HG03521 (cell line): ENCODE results near the gene TMEM187.
"Not testable (repeated sequence)": the region's sequence is repeated elsewhere in the genome, so short reads cannot be mapped to it uniquely, and the experiment has no call there.

Experiments
- ATAC-seq: cut with Tn5 transposase; IDR thresholded peaks from one replicate; pipeline ENCODE4 v1.9.1; 2021; ENCODE audit warnings: mild to moderate bottlenecking, moderate library complexity; ENCODE audit not compliant: unreplicated experiment

Gene TMEM187

DNA sequence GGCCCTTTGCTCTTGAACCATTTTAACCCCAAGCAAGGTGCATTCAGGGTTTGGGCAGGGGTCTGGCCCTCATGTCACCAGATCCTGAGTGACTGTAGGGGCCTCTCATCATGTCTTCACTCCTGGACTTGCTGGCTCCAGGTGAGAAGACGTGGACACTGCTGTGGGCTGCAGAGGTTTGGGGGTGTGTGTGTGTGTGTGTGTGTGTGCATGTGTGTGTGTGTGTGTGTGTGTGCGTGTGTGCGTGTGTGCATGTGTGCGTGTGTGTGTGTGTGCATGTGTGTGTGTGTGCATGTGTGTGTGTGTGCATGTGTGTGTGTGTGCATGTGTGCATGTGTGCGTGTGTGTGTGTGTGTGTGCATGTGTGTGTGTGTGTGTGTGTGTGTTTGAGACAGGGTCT is 21.8 kb downstream of the TMEM187 start:
- not testable (repeated sequence) for ATAC-seq

DNA sequence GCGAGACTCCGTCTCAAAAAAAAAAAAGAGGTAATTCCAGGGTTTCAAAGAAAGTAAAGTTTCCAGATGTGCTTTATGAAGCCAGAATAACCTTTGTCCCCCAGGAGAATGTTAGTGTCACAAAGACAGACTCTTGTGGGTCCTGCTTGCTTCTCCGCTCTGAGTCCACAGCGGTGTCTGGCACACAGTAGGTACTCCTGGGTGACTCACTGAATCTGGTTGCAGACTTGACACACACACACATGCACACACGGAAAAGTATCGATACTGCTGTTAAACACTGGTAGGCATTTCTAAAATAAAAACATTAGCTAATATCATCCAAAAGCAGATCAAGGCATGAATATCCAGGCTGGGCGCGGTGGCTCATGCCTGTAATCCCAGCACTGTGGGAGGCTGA is 22.9 kb downstream of the TMEM187 start:
- no peak for ATAC-seq

DNA sequence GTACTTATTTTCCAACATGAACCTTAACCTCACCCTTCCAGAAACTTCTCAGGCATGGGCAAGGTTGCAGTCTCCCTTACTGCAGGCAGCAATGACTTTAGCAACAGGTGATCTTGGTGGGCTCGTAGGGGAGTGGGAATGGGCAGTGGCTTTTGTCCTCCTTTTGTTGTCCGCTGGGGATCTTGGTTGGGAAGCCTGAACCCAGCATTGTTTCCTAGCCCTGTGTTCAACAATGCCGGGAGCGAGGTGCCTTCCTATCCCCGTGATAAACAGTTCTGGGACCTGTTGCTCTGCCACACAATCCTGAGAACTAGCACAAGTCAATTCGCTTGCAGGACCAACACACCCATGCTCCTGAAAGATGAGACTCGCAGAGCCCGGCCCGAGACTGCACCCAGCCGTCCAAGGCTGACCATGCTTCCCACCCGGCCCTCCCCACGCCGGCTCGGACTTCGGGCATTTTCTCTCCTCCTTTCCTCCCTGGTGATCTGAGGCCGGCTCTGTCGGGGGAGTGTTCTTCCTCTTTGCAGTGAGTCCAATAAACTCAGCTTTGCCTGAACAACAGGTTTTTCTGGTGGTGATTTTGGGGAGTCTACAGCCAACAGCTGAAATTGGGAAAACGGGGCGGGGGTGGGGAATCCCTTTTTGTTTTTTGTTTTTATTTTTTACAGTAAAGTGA is 26.9 kb downstream of the TMEM187 start:
- ATAC-seq = no peak

DNA sequence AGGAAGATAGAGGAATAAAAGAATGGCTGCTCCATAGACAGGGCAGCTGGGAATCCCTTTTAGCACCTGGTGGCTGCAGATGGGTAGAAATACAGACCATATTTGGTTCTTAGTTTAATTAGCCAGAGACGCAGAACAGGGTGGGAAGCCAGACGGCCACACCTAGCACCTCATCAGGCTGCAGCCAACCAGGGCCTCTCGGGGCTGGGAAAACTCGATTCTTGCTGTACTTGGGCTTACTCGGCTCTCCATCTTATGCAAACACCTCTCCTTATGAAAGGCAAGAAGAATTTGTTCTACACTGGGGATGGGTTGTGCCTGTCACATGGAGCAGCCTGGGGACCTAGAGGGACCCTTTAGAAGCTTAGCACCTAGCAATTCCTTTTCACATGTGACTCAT is 27.5 kb downstream of the TMEM187 start:
- no peak for ATAC-seq

DNA sequence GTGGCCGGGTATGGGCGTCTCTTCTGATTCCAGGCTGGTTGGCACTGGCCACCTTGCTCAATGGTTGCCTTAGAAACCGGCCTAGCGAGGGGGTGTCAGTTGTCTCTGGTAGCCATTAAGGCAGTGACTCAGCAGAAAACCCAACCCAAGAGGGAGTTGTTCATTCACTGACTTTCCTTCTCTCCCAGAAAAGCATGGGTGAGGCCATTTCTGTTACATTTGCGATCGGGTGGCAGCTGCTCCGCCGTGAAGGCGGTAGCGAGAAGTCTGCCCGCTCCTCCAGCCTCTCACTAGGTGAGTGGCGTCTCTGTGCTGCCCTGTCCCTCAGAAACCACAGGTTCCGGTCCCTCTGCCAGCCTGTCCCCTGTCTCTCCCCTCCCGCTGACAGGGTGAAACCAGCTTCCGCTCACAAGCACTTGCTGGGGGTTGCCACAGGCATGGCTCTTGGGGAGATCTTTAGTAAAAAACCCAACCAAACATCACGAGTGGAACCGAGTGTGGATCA is 29.7 kb downstream of the TMEM187 start:
- no peak for ATAC-seq

DNA sequence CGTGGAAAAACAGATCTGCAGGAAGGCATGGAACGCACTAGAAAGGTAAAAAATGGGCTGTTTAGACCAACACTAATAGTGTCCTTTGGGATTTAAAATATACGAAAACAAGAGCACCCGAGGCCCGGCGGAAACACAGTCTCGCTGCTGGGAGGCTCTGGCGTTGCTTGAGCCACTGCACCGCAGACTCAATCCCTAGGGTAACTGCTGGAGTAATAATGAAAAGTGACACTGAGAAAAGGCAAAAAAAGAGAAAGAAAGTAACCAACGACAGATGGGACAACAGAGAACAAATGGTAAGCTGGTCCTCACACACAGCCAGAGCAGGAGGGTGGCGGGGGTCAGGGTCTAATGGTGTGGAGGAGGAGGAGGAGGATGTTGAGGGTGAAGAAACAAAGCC is 31.8 kb downstream of the TMEM187 start:
- no peak for ATAC-seq

DNA sequence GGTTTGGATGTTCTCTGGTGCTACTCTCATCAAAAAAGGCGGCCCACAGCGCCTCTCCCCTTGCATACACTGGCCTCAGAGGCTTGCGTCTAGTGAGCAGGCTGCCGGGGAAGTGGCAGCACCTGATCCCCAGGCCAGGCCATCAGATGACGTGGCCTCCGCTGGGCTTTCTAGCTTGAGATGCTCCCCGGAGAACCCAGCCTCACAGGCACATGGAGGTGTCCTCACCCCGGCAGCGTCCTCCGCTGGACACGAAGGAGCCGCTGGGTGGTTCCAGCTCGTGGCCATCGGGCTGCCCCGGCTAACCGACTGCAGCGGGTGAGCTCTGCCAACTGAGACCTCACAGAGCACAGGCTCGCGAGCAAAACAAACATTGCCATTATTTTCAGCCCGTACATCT is 34.4 kb downstream of the TMEM187 start:
- no peak for ATAC-seq

DNA sequence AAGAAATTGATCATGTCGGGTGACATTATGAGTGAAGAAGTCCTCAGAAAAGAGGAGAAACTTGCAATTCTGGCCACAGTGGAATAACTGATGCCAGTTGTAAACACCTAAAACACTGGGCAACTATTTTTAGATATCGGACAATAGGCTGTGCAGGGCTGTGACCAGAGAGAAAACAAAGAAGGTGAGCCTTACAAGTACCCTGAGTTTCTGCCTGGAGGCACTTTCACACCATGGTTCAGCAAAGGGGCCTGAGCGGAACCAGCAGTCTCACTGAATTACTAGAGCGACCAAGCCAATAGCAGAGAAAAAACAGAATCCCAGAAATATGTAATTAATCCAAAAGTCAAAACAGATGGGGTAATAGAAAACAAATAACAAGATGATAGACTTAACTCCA is 36.0 kb downstream of the TMEM187 start:
- ATAC-seq = no peak

DNA sequence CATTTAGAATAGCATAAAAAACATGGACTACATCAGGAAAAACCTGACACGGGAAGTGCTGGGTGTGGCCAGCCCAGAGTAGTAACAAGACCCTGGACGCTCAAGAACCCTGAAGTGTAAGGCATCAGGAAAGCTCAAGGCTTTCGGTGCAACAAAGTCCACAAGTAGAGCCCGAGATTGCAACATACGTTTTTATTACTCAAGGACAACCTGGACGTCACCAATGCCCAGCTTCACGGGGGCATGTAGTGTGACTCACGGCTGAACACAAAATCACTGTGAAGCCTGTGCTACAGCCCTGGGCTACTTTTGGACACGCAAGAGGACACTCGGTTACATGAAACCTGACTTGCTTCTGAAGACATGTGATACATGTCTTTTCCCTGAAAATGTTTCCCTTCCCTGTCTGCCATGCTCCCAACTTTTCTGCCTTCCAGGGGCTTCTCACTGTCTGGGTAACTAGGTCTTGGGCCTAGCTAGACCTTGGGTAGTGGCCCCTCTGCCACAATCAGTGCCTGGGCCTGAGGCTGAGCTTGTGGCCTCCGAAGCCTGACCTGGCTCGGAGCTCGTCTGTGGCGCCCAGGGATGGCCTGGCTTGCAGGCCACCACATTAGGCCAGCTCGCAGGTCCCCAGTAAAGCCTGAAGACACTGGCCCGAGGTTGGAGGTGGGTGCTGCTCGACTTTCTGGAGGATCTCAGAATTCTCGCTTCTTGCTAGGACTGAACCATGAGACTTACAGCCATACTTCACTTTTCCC is 38.0 kb downstream of the TMEM187 start:
- no peak for ATAC-seq

DNA sequence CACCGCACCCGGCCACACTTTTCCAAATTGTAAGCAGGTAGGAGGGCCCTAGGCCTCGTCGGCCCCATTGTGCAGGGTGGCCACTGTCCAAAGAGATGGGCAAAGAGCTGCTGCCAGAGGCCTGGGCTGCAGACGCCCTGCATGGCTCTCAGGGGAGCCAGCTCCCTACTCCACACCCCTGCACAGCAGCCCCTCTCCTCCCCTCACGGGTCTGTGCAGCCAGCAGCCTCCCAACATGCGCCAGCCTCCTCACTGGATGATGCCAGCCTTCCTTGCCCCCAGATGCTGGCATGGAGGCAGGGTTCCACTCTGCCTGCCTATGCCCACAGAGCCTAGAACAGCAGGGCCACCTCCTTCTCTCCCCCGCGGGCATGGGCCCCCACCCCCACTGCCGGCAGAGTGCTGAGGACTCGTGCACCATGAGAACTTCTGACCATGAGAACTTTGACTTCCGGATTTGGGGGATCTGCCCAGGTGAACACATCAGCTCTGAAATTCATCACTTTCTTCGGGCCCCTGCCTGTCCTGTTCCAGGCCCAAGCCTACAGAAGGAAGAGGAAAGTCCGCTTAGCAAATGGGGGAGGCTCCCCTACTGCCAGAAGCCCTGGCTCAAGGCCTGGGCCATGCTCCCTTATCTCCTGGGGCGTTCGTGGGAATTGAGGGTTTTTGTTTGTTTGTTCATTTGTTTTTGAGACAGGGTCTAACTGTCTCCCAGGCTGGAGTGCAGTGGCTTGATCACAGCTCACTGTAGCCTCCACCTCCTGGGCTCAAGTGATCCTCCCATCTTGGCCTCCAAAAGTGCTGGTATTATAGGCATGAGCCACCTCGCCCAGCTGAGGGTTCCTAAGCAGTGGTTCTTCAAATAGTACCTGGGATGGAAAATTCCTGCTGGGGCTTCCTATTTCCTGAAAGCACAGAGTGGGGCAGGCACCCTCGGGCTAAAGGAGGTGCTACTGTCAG is 39.1 kb downstream of the TMEM187 start:
- ATAC-seq = no peak

DNA sequence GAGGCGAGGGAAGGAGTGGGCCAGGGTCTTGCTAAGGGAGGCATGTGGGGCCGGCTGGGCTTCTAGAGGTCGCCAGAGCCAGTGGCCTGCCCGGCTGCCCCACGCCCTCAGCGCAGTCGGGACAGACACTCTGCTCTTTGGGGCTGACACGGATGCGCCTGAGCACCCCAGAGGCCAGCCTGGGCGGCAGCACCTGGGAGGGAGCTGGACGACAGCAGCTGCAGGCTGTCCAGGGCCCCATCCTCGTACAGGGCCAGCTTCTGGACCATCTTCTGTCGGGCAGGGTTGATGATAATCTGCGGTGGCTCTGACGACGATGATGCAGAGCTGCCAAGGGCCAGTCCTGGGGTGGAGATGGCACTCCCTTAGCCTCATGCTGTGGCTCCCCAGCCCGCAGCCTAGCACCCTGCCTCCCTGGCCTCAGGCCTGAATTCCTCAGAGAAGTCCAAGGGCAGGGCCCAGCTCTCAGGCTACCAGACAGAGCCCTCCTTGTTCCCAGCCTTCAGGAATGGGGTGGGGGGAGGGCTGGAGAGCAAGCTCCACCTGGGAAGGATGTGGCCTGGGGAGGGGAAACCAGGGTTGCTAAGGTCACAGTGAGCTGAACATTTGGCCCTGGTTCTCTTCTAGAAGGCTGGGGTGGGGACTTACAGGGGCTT is 39.9 kb downstream of the TMEM187 start:
- no peak for ATAC-seq

DNA sequence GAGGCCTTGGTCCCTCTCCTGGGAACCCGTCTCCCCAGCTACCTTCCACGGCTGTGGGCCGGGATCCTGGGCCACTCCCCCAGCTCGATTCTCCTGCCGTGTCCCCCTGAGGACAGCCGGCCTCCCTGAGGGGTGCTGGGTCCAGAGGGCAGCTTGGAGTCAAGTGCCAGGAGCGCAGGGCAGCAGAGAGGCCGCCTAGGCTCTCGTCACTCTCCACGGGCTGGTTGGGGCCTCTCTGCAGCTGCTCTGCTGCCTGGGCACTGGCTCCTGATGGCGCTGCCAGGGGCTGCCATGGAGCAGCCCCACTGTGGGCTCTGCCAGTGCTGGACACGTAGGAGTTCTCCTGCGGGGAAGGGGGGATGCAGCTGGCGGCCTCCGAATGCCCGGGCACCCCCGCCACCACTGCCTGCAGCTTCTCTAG is 40.5 kb downstream of the TMEM187 start:
- no peak for ATAC-seq

DNA sequence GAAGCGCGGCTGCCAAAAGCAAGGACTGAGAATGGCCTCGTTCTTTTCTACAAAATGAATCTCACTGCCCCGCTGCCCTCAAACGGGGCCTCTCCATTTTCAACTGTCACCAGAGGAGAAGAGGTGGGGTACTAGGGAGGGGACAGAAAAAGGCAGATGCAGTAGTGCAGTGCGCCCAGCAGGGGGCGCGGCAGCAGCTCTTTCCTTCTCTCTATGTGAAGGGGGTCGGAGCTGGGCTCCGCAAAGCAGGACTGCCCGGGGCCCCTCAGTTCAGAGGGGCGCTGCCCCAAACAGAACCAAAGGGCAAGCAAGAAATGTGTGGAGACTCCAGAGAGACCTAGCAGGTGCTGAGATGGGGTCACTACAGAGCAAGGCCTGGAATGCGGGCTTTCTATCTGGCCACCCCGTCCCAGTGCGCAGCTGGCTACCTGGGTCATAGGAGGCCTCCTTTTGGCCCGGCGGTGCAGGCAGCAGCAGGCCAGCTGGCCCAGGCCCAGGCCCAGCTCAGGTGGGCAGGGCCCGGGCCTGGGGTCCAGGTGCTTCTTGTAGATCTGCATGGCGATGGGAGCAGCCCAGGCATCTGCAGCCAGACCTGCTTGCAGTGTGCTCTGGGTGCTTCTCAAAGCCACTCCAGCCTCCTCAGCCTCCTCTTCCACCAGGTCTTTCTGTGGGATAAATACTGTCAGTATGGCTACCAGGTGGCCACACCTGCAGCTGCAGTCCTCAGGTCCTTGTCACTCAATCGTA is 41.2 kb downstream of the TMEM187 start:
- no peak for ATAC-seq

DNA sequence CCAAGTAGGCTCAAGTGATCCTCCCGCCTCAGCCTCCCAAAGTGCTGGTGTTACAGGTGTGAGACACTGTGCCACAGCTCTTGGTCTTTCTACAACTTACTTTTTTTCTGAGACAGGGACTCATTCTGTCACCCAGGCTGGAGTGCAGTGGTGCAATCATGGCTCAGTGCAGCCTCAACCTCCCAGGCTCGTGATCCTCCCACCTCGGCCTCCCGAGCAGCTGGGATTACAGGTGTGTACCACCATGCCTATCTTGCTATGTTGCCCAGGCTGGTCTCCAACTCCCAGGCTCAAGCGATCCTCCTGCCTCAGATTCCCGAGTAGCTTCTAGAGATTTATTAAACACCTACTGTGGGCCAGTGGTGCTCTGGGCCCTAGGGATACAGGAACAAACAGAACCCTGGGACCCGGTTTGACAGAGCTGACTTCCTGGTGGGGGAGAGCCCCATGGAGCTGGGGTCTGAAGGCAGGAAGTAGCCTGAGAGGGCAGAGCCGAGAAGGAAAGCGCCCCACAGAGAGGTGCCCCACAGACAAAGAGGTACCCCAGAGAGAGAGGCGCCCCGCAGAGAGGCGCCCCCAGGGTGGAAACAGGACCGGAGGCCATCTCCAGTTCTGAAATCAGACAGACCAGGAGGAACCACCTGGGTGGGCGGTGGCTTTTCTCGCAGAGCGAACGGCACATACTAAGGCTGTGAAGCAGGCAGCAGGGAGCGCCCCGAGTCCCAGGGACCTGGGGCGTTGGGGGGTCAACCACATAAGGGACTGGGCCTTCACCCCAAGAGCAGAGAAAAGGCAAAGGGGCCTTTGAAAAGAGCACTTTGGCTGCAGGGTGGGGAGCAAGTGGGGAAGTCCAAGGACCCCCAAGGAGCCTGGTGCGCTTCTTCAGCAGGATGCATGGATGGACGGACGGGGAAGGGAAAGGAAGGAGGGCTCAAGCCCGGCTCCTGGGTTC is 42.2 kb downstream of the TMEM187 start:
- no peak for ATAC-seq

DNA sequence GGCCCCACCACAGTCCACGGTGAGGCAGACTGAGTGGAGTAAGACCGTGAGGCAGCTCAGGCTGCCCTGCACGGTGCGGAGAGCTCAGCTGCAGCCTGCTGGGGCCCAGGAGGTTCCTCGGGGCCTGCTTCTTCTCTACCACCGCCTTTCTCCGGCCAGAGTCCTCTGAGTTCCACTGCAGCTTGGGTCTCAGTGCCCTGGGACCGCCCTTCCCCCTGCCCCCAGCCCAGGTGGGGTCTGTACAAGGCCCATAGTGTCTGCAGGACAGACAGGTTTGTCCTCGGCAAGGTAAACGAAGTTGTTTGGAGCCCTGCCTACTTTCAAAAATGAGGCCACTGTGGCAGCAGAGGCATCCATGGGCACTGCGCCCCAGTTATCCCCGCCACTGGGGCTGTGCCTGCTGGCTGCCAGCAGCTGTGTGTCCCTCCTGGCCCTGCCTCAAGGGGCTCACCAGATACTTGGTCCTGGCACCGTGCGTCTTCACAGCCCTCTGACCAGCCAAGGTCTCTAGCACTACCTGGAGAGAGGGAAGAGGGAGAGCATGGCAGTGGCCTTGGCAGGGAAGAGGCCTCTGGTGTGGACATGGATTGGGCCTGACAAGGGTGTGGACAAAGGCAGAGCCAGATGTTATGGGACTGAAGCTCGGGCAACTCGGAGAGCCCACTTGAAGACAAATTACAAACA is 43.2 kb downstream of the TMEM187 start:
- no peak for ATAC-seq

DNA sequence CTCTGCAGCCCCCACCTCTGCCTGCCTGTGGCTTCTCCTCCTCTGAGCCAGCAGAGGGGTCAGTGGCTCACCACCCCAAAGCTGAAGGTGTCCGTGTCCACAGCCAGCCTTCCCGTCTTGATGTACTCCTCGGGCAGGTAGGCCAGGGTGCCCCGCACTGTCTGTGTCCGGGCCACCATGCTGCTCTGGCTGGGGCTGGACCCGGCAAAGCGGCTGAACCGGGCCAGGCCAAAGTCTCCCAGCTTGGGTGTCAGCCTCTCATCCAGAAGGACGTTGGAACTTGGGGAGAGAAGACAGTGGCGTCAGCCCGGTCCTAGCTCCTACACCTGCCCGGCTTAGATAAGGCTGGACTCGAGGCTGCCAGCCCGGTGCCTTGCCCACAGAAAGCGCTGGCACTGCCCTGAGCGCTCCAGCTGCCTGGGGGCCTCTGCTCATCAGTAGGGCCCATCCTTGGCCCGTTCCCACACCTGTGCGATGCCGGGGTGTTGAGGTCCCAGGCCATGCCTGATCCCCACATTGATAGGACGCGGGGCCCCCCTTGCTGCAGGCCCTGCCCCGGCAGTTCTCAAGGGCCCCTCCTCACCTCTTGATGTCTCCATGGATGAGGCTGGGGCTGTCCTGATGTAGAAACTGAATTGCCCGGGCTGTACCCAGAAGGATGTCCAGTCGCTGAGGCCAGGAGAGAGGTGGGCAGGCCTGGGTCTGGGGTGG is 44.0 kb downstream of the TMEM187 start:
- no peak for ATAC-seq

DNA sequence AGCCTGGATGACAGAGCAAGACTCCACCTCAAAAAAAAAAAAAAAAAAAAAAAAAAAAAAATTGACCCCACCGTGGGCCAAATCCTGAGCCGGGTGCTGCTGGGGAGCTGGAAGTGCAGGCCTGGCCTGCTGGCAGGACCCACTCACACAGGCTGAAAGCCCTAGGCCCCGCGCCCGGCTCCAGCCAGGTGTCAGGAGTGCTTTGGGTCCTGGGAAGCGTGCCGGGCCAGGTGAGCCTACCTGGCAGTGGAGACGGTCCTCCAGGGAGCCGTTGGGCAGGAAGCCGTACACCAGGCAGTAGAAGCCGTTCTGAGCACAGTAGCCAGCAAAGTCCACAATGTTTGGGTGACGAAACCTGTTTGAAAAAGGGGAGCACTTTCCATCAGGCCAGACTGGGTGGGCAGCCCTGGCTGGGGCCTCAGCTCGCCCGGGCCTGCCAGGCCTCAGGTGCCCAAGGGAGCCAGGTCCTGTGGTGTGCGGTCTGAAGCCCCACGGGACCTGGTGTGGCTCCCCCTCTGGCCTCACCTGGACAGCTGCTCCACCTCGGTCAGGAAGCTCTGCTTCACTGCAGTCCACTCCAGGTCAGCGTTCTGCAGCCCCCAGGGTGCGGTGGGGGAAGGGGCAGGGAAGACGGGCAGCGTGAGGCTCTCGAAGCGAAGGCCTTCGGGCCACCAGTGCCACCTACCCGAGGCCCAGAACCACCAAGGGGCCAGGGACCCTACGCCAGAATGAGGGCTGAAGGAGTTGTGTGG is 45.4 kb downstream of the TMEM187 start:
- no peak for ATAC-seq
